Gastroesophageal sphincter (tissue), 3 donors: ENCODE data around the gene RAP1GAP.

Source experiments
- EP300 ChIP-seq: sonication (generic); formaldehyde crosslinking; IDR thresholded peaks from one replicate; pipeline ENCODE4 v1.6.1; 2017; ENCODE audit warnings: antibody characterized with exemption, mild to moderate bottlenecking
- POLR2A ChIP-seq, 2 donors: fragments of 450-650 bp; IDR thresholded peaks; one replicate each; pipeline ENCODE4 v1.6.1; 2017; ENCODE audit warnings: antibody characterized with exemption in 2 of 2, mild to moderate bottlenecking in 2 of 2, moderate library complexity in 1 of 2
- POLR2AphosphoS5 ChIP-seq: sonication (generic); formaldehyde crosslinking; IDR thresholded peaks from one replicate; pipeline ENCODE4 v1.6.1; 2017; ENCODE audit warnings: antibody characterized with exemption
- TF ChIP-seq, protein P1 (sequence below), 4 experiments: fragments of 200-600 bp in 2 of 4; fragments of 450-650 bp in 2 of 4; sonication (generic) in 1 of 4; IDR thresholded peaks; one replicate each; pipeline ENCODE4 v1.5.1; 2017 to 2019; ENCODE audit warnings: antibody characterized with exemption in 4 of 4, mild to moderate bottlenecking in 2 of 4, moderate library complexity in 2 of 4

DNA sequence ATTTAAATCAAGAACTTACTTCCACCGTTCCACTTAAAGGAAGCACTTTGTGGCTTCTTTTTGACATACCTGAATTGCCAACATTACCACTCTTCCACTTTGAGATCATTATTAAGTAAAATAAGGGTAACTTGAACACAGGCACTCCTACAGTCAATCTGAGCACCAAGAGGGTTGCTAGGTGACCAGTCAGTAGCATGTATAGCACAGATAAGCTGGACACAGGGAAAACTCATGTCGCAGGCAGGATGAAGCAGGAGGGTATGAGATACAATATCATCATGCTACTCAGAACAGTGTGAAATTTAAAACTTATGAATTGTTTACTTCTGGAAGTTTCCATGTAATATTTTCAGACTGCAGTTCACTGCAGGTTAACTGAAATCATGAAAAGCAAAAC is 47.0 kb upstream of the RAP1GAP start:
- TF ChIP-seq, protein P1, sequence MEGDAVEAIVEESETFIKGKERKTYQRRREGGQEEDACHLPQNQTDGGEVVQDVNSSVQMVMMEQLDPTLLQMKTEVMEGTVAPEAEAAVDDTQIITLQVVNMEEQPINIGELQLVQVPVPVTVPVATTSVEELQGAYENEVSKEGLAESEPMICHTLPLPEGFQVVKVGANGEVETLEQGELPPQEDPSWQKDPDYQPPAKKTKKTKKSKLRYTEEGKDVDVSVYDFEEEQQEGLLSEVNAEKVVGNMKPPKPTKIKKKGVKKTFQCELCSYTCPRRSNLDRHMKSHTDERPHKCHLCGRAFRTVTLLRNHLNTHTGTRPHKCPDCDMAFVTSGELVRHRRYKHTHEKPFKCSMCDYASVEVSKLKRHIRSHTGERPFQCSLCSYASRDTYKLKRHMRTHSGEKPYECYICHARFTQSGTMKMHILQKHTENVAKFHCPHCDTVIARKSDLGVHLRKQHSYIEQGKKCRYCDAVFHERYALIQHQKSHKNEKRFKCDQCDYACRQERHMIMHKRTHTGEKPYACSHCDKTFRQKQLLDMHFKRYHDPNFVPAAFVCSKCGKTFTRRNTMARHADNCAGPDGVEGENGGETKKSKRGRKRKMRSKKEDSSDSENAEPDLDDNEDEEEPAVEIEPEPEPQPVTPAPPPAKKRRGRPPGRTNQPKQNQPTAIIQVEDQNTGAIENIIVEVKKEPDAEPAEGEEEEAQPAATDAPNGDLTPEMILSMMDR (IDR thresholded peaks at IDR 0.05) = no peak
- TF ChIP-seq EP300 = no peak
- TF ChIP-seq POLR2A (IDR thresholded peaks at IDR 0.05) = no peak
- TF ChIP-seq POLR2AphosphoS5 = no peak
